Urothelium cell line (cell line): ENCODE data around the gene GNG13.
"Not testable (repeated sequence)": the region's sequence is repeated elsewhere in the genome, so short reads cannot be mapped to it uniquely, and the experiment has no call there.

Experiments used
- DNase-seq: peaks from one replicate; pipeline ENCODE4 v3.0.0; 2011; ENCODE audit warnings: low spot score, mixed read lengths
- FAIRE-seq: peaks from 2 replicates; lab custom pipeline; 2011; peaks lifted over from hg19 to GRCh38; lab: Jason Lieb, UNC

GNG13 gene

GRCh38 chr16:799948-800833 is at the start of gene GNG13:
Gene GNG13 (minus strand): TSS chr16:800734. CDS start chr16:799077, 1,657 bp downstream.
- FAIRE-seq (no peak), DNase-seq (no peak)

- DNase-seq: no peak
- FAIRE-seq: no peak
Observed at GRCh38 chr16:848510-849253, 48.1 kb upstream of the GNG13 start.

GRCh38 chr16:847681-848445 is 47.3 kb upstream of the GNG13 start:
- no peak for FAIRE-seq
- DNase-seq: no peak

GRCh38 chr16:847151-847550 is 46.6 kb upstream of the GNG13 start:
- FAIRE-seq (no peak), DNase-seq (no peak)

- no peak for DNase-seq
- FAIRE-seq: no peak
Observed at GRCh38 chr16:845351-845745, 44.8 kb upstream of the GNG13 start.

GRCh38 chr16:844638-845350 is 44.3 kb upstream of the GNG13 start:
- FAIRE-seq (no peak), DNase-seq (no peak)

GRCh38 chr16:843771-844170 is 43.2 kb upstream of the GNG13 start:
- no peak for DNase-seq
- FAIRE-seq: no peak

GRCh38 chr16:842711-843560 is 42.4 kb upstream of the GNG13 start:
- FAIRE-seq (no peak), DNase-seq (no peak)

- DNase-seq (no peak), FAIRE-seq (no peak)
Observed at GRCh38 chr16:842061-842476, 41.5 kb upstream of the GNG13 start.

- DNase-seq: no peak
- no peak for FAIRE-seq
Observed at GRCh38 chr16:841455-842060, 41.0 kb upstream of the GNG13 start.

- FAIRE-seq (no peak), DNase-seq (no peak)
Observed at GRCh38 chr16:840561-841454, 40.3 kb upstream of the GNG13 start.

- DNase-seq (no peak), FAIRE-seq (no peak)
Observed at GRCh38 chr16:839643-840408, 39.3 kb upstream of the GNG13 start.

- no peak for FAIRE-seq
Observed at GRCh38 chr16:838741-839140, 38.2 kb upstream of the GNG13 start.

GRCh38 chr16:836822-837221 is 36.3 kb upstream of the GNG13 start:
- FAIRE-seq, DNase-seq: not testable (repeated sequence)

More at GRCh38 chr16:838741-839140, 38.2 kb upstream of the GNG13 start:
- DNase-seq: no peak

- FAIRE-seq (no peak), DNase-seq (no peak)
Observed at GRCh38 chr16:836221-836620, 35.7 kb upstream of the GNG13 start.

- FAIRE-seq: no peak
- no peak for DNase-seq
Observed at GRCh38 chr16:835373-835772, 34.8 kb upstream of the GNG13 start.

- FAIRE-seq: no peak
Observed at GRCh38 chr16:833411-833810, 32.9 kb upstream of the GNG13 start.

More at GRCh38 chr16:833411-833810, 32.9 kb upstream of the GNG13 start:
- DNase-seq: no peak
